8988T (cell line): Measurements from ENCODE around the gene MRPL37.
A peak's percentile ranks its signal among the peaks of the same experiment; 100 is the strongest.
"Not testable (repeated sequence)": the region's sequence is repeated elsewhere in the genome, so short reads cannot be mapped to it uniquely, and the experiment has no call there.

Source experiments
- DNase-seq: peaks from one replicate; pipeline ENCODE4 v3.0.0; 2011

The MRPL37 gene

DNA sequence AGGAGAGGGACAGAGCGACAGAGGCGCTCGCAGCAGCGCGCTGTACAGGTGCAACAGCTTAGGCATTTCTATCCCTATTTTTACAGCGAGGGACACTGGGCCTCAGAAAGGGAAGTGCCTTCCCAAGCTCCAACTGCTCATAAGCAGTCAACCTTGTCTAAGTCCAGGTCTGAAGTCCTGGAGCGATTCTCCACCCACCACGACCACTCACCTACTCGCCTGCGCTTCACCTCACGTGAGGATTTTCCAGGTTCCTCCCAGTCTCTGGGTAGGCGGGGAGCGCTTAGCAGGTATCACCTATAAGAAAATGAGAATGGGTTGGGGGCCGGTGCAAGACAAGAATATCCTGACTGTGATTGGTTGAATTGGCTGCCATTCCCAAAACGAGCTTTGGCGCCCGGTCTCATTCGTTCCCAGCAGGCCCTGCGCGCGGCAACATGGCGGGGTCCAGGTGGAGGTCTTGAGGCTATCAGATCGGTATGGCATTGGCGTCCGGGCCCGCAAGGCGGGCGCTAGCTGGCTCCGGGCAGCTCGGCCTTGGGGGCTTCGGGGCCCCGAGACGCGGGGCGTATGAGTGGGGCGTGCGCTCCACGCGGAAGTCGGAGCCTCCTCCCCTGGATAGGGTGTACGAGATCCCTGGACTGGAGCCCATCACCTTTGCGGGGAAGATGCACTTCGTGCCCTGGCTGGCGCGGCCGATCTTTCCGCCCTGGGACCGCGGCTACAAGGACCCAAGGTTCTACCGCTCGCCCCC, at the start of gene MRPL37, which contains the start of gene CYB5RL:
MRPL37 (plus strand) TSS at position 403 of the 754 bp plus-strand sequence; CDS start at position 480, 77 bp downstream.
CYB5RL (minus strand) TSS at position 266 of the 754 bp plus-strand sequence. CDS start 4,414 bp downstream, outside the sequence.
- DNase-seq = peak; percentile 82

DNA sequence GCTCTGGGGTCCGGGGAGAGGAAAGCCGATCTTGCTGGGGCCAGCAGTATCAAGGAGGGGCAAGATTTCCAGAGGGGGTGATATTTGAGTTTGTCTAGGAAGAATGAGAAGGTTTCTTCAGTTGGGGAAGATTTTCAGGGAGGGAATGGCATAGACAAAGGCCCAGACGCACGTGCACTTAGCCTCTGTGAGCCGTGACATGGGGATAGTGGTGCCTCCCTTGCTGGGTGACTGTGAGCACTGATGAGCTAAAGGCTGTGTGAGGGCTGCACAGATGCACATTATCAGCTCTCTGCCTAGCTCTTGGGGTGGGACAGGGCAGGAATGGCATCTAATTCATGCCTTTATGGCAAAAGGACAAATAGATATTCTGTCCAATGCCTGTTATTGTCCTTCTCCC, 49.0 kb upstream of the MRPL37 start:
- no peak for DNase-seq

DNA sequence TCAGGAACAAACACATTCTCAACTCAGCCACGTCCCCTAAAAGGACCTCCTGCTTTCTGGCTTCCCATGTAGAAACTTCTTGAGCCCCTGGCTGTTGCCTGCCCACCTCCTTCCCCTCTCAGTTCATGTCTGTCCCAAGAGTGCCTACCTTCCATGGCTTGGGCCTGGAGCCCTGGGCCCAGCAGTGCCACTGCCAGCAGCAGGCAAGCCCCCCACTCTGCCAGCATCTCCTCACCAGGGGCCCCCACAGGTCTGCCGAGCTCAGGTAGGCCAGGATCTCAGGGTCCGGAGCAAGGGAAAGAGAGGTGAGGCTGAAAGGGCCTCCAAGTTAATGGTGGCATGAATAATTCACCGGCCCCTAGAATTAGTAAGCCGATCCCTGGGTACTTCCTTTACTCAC, 47.3 kb upstream of the MRPL37 start, which contains the start of gene CDCP2:
CDCP2 (minus strand) TSS at position 305 of the 400 bp plus-strand sequence; CDS start at position 227, 78 bp downstream.
- no peak for DNase-seq

DNA sequence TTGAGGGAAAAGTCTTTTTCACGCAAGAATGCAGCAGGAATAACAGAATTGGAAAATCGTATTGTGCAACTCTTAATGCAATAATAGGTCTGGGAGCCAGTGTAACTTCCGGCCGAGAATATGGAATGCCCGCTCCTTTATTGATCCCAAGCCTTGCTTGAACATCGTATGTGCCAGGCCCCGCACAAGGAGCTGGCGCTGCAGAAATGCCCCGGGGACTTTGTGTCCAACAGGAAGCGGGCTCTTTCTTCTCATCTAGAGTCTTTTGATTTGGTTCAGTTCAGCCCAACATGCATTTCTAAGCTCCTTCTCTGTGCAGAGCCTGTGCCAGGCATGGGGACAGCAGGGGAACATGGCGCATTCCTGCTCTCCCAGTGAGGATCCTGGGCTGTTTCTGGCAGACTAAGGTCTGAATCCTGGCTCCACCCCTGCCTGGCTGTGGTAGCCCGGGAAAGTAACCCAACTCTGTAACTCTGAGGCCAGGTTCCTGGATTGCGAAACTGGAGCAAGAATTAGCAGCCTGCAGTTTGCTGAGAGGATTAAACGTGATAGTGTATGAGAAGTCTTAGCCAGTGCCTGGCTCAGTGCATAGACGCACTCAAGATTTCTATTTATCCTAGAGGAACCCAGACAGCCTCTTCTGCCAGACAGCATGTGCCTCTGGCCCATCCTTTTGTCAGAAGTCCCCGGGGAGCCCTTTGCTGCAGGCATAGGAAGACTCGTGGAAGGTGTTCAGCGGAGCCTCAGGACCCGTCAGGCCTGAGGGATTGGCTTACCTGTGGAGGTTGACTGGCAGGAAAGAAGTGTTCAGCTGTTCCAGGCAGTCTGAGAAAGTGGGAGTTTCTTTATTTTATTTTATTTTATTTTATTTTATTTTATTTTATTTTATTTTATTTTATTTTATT, 46.2 kb upstream of the MRPL37 start:
- no peak for DNase-seq

DNA sequence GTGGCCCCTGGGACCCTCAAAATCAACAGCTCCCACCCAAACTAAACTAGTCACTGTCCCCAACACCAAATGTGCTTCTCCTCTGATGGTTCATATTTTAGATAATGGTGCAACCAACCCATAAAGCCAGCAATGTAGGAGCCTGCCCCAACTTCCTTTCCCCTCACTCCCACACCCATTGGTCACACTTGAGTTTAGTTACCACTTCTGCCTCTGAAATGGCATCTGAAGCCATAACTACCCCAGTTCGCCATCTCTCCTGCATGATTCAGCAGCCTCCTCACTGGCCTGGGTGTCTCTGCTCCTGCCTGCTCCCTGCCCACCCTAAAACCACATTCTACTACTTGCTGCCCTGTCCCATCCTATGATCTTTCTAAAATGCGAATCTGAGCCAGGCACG, 43.8 kb upstream of the MRPL37 start:
- DNase-seq = no peak

DNA sequence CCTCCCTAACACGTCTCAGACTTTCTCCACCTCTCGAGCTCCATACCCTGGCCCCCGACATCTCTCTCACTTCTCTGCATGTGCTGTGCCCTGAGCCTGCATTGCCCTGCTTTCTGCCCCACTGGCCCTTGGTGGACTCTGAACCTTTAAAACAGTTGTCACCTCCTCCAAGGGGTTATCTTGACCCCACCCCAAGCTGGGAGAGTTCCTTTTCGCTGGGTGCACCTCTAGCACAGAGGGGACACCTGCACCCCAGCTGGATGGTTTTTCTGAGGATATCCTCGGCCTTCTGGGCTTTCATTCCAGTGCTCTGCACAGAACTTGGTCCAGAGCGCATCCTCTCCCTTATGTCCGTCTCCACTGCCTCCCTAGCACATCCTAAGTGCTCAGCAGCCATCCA, 43.0 kb upstream of the MRPL37 start:
- no peak for DNase-seq

DNA sequence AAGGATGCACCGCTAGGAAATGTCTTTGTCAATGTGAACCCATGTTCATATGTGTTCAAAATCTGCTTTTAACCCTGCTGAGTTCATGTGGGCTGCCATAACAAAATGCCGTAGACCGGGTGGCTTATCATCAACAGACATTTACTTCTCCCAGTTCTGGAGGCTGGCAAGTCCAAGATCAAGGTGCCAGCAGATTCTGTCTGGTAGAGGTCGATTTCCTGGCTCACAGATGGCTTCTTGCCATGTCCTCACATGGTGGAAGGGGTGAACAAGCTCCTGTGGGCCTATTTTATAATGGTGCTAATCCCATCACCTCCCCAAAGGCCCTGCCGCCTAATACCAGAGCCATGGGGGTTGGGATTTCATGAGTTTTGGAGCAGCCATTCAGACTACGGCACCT, 42.6 kb upstream of the MRPL37 start:
- DNase-seq = no peak

DNA sequence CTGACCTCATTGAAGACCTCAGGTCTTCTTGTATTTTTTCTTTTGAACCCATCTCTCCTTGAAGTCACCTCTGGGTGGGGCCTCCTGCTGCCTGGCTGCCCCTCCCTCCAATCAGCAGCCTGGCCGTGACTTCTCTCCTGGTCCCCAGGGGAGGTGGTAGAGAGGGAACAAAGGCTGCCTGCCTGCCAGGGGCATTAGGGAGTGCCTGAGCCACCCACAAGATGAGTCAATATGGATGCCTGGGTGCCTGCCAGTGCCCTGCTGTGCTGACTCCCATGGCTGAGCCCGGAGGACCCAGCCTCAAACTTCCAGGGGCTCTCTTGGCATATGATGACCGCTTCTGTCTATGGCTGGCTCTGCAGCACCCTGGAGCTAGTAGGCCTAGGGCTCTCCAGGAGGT, 41.9 kb upstream of the MRPL37 start:
- DNase-seq = no peak

DNA sequence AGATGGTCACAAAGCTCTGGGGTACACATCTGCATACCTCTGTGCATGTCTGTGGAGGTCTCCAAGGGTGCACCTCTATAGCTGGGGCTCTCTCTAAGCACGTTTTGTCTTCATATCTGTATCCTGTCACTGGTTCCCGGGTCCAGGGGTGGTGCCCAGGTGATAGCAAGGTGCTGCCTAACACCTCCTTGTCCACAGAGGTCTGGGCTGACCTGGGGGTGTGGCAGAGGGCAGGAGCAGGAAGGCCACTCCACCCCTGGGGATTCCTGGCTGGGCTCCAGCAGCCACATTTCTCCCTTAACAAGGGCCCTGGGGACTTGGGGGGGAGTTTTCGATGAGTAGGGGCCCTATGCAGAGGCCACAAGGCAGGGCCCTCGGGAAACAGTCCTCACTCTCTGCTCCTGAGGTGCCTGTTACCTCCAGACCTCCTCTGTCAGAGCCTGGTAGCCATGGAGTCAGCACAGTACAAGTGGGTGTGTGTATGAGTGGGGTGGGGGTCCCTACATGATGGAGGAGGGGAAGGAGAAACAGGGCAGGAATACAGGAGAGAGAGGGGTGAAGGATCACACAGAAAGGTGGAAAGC, 40.1 kb upstream of the MRPL37 start:
- DNase-seq = no peak

DNA sequence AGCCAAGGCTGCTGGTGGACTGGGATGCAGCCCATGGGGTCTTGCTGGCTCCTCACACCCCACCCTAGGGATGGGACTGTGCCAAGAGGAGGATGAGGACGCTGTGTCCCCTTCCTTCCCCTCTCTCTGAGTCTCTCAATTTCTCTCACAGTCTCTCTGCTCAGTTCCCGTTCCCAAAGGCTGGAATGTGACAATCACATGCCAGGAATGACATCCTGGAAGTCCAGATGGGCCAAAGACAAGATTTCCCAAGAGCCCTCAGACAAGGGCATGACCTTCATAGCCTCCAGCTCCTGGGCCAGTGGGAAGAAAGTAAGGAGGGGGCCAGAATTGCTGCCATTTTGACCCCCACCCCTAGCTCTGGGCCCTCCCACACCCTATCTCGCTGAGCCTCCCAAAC, 39.6 kb upstream of the MRPL37 start:
- DNase-seq = no peak

DNA sequence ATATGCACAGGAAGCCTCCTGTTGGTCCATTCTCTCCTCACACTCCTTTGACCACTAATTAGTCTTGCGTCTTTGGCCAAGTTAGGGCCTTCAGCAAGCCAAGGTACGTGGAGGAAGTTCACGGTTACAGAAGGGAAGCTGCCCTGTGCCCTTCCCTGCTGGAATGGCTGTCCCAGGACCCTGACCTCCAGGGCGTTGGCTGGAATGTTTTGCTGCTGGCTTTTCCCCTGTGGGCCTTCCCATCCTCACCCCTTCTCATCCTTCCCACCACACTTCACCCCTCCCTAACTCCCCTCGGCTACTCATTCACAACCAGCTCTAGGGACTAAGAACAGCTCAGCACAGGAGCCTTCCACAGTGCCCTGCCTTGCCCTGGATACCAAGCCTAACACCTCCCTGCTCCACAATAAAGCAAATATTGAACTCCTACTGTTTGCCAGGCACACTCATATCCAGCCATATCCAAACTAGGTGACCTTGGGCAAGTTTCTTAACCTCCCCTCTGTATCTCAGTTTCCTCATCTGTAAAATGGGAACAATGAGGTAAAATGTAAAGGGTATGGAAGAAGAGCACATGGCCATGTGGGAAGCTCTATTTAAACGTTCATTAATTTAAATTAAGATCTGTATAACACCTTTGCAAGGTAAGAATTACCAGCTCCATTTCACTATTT, 38.3 kb upstream of the MRPL37 start:
- DNase-seq = no peak

DNA sequence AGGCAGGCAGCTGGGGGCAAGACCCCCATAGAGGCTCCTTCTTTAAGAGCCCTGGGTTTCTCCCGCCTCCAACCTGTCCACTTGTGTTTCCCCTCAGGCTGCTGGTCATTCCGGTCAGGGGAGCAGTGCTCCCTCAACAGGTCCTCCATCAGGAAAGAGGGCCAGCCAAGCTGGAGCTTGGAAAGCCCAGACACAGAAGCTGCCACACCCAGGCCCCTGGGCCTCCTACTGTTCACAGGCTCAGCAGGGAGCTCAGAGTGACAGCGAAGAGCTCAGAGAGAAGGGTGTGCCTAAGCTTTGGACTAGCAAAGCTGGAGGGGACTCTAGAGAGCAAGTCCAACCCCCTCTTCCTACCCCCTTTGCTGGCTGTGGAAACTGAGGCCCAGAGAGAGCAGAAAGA, 36.9 kb upstream of the MRPL37 start:
- no peak for DNase-seq

DNA sequence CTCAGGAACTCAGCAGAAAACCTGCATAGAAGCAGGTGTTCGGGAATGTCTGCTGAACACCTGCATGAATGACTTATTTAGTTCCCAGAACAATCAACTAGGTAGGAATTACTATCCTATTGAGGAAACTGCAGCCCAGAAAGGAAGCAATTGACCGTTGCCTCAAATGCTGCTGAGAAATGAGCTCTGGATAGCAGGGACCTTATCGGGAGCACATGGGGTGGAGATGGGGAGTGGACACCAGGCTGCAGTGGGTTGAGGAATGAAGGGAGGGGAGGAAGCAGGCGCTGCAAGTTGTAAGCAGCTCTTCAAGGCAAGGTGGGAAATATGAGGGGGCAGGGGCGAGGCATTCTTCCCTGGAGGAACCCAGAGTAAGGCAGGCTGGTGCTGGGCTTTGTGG, 36.4 kb upstream of the MRPL37 start:
- DNase-seq = no peak

DNA sequence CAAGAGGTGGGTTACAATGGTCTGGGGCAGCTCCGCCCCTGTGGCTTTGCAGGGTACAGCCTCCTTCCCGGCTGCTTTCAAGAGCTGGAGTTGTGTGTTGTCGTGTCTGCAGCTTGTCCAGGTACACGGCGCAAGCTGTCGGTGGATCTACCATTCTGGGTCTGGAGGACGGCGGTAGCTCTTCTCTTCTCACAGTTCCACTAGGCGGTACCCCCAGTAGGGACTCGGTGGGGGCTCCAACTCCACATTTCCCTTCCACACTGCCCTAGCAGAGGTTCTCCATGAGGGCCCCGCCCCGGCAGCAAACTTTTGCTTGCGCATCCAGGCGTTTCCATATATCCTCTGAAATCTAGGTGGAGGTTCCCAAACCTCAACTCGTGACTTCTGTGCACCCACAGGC, 34.8 kb upstream of the MRPL37 start:
- no peak for DNase-seq

DNA sequence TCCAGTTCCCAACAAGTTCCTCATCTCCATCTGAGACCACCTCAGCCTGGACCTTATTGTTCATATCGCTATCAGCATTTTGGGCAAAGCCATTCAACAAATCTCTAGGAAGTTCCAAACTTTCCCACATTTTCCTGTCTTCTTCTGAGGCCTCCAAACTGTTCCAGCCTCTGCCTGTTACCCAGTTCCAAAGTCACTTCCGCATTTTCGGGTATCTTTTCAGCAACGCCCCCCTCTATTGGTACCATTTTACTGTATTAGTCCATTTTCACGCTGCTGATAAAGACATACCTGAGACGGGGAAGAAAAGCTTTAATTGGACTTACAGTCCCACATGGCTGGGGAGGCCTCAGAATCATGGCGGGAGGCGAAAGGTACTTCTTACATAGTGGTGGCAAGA, 33.6 kb upstream of the MRPL37 start:
- not testable (repeated sequence) for DNase-seq

DNA sequence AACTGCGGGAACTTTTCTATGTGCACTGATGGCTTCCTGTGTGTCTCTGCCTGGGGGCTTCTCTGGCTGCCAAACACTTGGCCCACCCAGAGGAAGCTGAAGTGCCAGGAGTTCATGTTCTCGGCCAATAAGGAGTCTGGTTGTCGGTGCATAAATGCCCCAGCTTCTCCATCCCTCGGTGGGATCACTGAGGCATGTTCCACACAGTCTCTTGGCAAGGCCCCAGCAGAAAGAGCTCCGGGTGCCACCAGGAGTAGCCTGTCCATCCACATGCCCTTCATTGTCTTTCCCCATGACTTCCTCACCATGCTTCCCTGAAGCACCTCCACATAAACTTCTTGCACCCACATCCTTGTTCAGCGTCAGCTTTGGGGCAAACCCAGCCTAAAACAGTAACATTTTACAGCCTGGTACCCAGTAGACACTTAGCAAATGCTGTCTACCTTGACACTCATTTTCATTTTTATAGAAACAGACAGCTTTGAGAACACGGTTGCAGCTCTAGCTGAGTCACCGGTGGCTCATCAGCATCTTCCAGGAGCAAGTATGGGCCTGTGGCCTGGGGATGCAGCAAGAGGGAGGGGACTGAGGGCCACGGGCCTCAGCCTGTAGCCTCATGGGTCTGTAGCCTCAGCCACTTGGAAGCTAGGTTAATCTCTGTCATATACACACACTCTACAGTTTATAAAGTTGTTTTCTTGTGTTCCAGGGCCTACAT, 32.4 kb upstream of the MRPL37 start:
- no peak for DNase-seq

DNA sequence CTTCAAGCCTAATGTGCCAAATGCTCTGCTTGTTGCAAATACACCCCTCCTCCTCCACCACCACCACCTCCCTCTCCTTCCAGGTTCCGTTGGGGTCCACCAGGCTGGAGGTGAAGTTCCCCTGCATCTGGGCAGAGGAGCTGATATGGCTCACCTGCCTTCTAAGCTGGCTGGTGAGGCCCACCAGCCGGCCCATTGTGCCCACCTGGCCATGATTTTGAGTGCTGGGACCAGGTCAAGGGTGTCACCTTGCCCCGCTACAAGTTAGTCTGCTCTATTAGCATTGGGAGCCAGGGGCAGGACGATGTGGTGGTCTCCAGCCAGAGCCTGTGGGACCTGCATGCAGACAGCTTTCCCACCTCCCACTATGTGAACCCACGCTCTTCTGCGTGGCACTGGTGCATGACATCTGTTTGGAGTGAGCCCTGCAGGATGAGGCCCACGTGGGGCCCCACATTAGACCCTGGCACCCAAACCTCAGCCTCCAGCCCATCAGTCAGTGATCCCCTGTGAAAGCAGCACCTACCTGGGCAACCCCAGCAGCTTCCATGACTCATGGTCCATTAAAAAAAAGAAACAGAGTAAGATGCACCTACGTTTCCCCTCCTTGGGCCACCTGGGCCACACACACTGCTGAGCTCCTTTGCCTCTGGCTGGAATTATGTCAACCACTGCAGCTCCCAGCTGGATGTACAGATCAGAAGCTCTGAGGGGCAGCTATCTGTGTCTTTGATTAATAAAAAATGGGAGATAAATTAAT, 31.6 kb upstream of the MRPL37 start:
- DNase-seq = no peak

DNA sequence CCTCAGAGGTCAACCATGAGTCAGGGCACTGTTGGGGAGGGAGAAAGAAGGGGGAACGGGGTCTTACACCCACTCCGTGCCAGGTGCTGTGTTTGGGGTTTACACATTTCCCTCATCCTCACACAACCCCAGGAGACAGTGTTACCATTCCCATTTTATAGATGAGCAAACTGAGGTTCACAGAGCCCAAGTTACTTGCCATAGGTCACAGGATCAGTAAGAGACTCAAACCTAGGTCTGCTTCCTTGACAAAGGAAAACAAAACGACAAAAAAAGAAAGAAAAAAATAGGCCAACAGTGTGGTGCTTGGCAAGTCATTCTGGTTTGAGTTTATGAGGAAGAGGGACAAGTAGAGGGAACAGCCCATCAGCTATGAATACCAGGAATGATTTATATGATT, 30.9 kb upstream of the MRPL37 start:
- DNase-seq = no peak

DNA sequence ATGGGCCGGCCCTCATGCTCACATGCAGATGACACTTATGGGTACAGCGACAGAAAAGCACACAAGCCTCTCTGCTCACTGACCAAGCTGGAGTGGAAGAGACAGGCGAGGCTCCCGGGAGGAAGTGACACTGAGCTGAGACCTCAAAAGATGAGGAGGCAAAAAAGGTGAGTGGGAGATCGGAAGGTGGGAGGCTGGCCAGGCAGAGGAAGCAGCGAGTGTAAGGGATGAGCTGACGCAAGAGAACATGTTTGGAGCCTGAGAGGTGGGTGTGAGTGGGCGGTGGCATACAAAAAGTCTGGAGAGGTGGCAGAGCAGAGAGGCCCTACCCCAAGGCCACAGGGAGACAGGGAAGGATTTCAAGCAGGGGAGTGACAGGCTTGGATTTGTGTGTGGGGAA, 29.0 kb upstream of the MRPL37 start:
- DNase-seq = no peak

DNA sequence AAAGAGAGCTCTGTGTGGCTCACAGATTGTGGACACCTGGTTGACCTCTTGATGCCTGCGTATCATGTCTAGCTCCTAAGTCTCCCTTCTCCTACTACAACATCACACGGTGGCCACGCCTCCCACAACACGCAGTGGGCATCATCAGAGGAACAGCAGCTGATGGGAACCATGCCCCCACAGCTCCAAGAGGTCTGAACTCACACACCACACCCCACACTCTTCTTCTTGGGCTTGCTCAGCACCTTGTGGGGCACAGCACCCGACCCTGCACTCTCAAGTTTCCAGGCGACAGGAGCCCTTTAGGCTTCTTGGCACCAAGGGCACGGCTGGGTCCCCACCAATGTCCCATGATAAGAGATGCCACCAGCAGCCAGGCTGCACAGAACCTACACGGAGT, 28.4 kb upstream of the MRPL37 start:
- DNase-seq = no peak
